Heart right ventricle (tissue), 16 donors: ENCODE data around the gene AUTS2. TPM values are rescaled to one million over a fixed set of nuclear protein-coding genes. Genes with fewer than 3 reads are reported as not detected.

Source experiments
- ATAC-seq, 8 donors: fragments of 200-7000 bp; cut with Tn5 transposase; one replicate each; pipeline ENCODE4 v1.9.1; 2020; ENCODE audit warnings: mild to moderate bottlenecking in 8 of 8, moderate library complexity in 8 of 8, moderate number of reproducible peaks in 1 of 8
- DNase-seq, 2 donors: peaks; one replicate each; pipeline ENCODE4 v3.0.0-alpha.2; 2020
- H3K27ac ChIP-seq, 10 donors: fragments of 200-600 bp; sonication (generic) in 2 of 10; one replicate each; pipeline versions ENCODE4 v1.5.0 to v1.8.0; 2020 to 2022; ENCODE audit warnings: mild to moderate bottlenecking in 3 of 10
- H3K27me3 ChIP-seq, 7 donors: fragments of 200-600 bp; one replicate each; pipeline ENCODE4 v1.8.0; 2021 to 2022; ENCODE audit warnings: mild to moderate bottlenecking in 2 of 7
- H3K36me3 ChIP-seq, 9 donors: fragments of 200-600 bp; sonication (generic) in 1 of 9; one replicate each; pipeline versions ENCODE4 v1.5.0 to v1.8.0; 2020 to 2022; ENCODE audit warnings: mild to moderate bottlenecking in 2 of 9
- H3K4me1 ChIP-seq, 9 donors: fragments of 200-600 bp; sonication (generic) in 1 of 9; one replicate each; pipeline versions ENCODE4 v1.5.0 to v1.8.0; 2020 to 2022; ENCODE audit warnings: mild to moderate bottlenecking in 4 of 9
- H3K4me3 ChIP-seq, 10 donors: fragments of 200-600 bp; sonication (generic) in 2 of 10; one replicate each; pipeline versions ENCODE4 v1.5.0 to v1.8.0; 2020 to 2022; ENCODE audit warnings: mild to moderate bottlenecking in 7 of 10, moderate library complexity in 2 of 10
- H3K9me3 ChIP-seq, 11 donors: fragments of 200-600 bp in 10 of 11; sonication (generic) in 2 of 11; one replicate each; pipeline versions ENCODE4 v1.5.0 to v1.8.0; 2013 to 2022; ENCODE audit warnings: mild to moderate bottlenecking in 2 of 11, control low read depth in 1 of 11, moderate library complexity in 1 of 11
- CTCF ChIP-seq, 9 donors: fragments of 200-600 bp; sonication (generic) in 2 of 9; IDR thresholded peaks; one replicate each; pipeline versions ENCODE4 v1.5.0 to v1.8.0; 2021 to 2022; ENCODE audit warnings: antibody characterized with exemption in 9 of 9, mild to moderate bottlenecking in 5 of 9, moderate library complexity in 1 of 9
- WGBS, 2 donors: extraction: QIAGEN DNeasy Blood & Tissue Kit; methylation state at CpG; one replicate each; pipeline ENCODE4 v1.1.7; 2013; ENCODE audit warnings: inconsistent platforms in 1 of 2; 5-methylcytosine and 5-hydroxymethylcytosine counted together
- intact Hi-C, 10 donors: fragments of 100-400 bp; cut with DNase I; formaldehyde crosslinking; loops; one replicate each; pipeline versions ENCODE4 v1.11.1 to v1.14.2; 2022
- polyA plus RNA-seq, 2 donors: library from polyadenylated mRNA; stranded (reverse); fragments of 200-250 nt; gene quantifications; one replicate each; pipeline ENCODE4 v1.2.3, GENCODE V29; 2013
- total RNA-seq, 10 donors: library from RNA; stranded (reverse); fragmentation: NEBNext Ultra II Directional in 3 of 10; extraction: Animal tissue kit (Norgen Biotek cat#: 25700) in 3 of 10; gene quantifications; one replicate each; pipeline versions ENCODE4 v1.2.1 to v1.2.4, GENCODE V29; 2021 to 2023
- donor health status: Arrhythmogenic right ventricular cardiomyopathy.
- donor health status: ischemic (EF 13 %, LVEDD 7.1; RV severe dilation, severe dysfunction).
- donor health status: healthy with polysubstance abuse.
- donor health status: DM: no; HTN: yes; CAD: no.
- donor health status: DM: no; HTN: no; CAD: no.
- donor health status: ischemic (EF 25% LVEDD 6.9; RV normal size, moderate dysfunction).
- donor health status: ischemic (EF 25% LVEDD 5.7; RV mildly dilated, moderate dysfunction).
- donor health status: healthy.
- donor health status: DM: yes; HTN: yes; CAD: no.
- donor health status: Ischemic cardiomyopathy.
- donor health status: ischemic (EF 35%, LVEDD 5.7; RV mildly dilated, moderate dysfunction).
- donor health status: nonischemic (EF 11% LVEDD 7.7; RV severe dilation, severe dysfunction).
- donor health status: DM: yes; HTN: yes; CAD: no.
- donor health status: PGD.
- donor health status: ischemic (EF 29% LVEDD 5.4; RV normal size, mild dysfunction).
- donor health status: nonischemic (EF 23%, LVEDD 6.1; RV moderate dilation, normal function).

The AUTS2 gene
- total and polyA plus RNA-seq, 12 donors, result 1.6 to 11.2 (median 7.3) TPM

GRCh38 chr7:70707823-70708243 lies 1109.6 kb downstream of the AUTS2 start:
- 76 to 80% methylated on average over 6 of the region's 6 CpGs for WGBS, 2 donors
- ATAC-seq (no peak), DNase-seq (no peak)
- no peaks in the 10 kb centered on the region for H3K27me3 ChIP-seq
- TF ChIP-seq CTCF (IDR thresholded peaks at IDR 0.05), result no peak
- no peak overlapping the region for H3K4me3 ChIP-seq
- H3K9me3 ChIP-seq, result no peaks in the 10 kb centered on the region
- no peaks in the 10 kb centered on the region for H3K36me3 ChIP-seq
- intact Hi-C loops, result loop anchor here in 1 of 10 donors (10.0 kb wide), 1 partner anchor 663 kb away; no protein-coding TSS in a partner anchor
- peaks cover 0 to 38% (median 10%) of the 10 kb centered on the region in 9 donors for H3K4me1 ChIP-seq
- no peak overlapping the region for H3K27ac ChIP-seq

- Histone ChIP-seq H3K27me3 (no peaks in the 10 kb centered on the region), H3K27ac (no peak overlapping the region), H3K4me1 (peaks cover 0 to 31% (median 10%) of the 10 kb centered on the region in 9 donors), H3K36me3 (no peaks in the 10 kb centered on the region), H3K9me3 (peaks cover 0 to 16% (median 0%) of the 10 kb centered on the region in 11 donors), H3K4me3 (no peak overlapping the region)
- DNase-seq (no peak), ATAC-seq (peak in 4 of 8 donors; percentile 24 to 67 (median 54))
- intact Hi-C loops, result no loop called here
- no peak for TF ChIP-seq CTCF (IDR thresholded peaks at IDR 0.05)
- WGBS, 2 donors, result 68 to 73% methylated on average over 4 of the region's 4 CpGs
Measured at GRCh38 chr7:70710011-70710480, 1111.8 kb downstream of the AUTS2 start.

- Histone ChIP-seq H3K4me1 (peaks cover 0 to 31% (median 10%) of the 10 kb centered on the region in 9 donors), H3K36me3 (no peaks in the 10 kb centered on the region), H3K9me3 (peaks cover 0 to 16% (median 0%) of the 10 kb centered on the region in 11 donors), H3K27ac (no peak overlapping the region), H3K27me3 (no peaks in the 10 kb centered on the region), H3K4me3 (no peak overlapping the region)
- DNase-seq (no peak), ATAC-seq (no peak)
- WGBS, 2 donors, result 80 to 82% methylated on average over 3 of the region's 3 CpGs
- no peak for TF ChIP-seq CTCF (IDR thresholded peaks at IDR 0.05)
- intact Hi-C loops, result no loop called here
Measured at GRCh38 chr7:70710651-70711050, 1112.4 kb downstream of the AUTS2 start.

GRCh38 chr7:70711452-70711851 lies 1113.2 kb downstream of the AUTS2 start:
- no peak overlapping the region for H3K27ac ChIP-seq
- ATAC-seq, result peak in 6 of 8 donors; percentile 20 to 70 (median 41)
- no peak for TF ChIP-seq CTCF (IDR thresholded peaks at IDR 0.05)
- intact Hi-C loops, result no loop called here
- no peak overlapping the region for H3K4me3 ChIP-seq
- H3K4me1 ChIP-seq, result peaks cover 0 to 31% (median 10%) of the 10 kb centered on the region in 9 donors
- no peaks in the 10 kb centered on the region for H3K36me3 ChIP-seq
- peaks cover 0 to 16% (median 0%) of the 10 kb centered on the region in 11 donors for H3K9me3 ChIP-seq
- WGBS, 2 donors, result 73 to 82% methylated on average over 11 of the region's 11 CpGs
- H3K27me3 ChIP-seq, result no peaks in the 10 kb centered on the region
- DNase-seq, result peak in 1 of 2 donors; percentile 8
